H9 (cell line): ENCODE measurements around the gene LAMTOR5. TPM values are rescaled to one million over a fixed set of nuclear protein-coding genes. Genes with fewer than 3 reads are reported as not detected.

ENCODE experiments used
- DNase-seq: peaks from one replicate; pipeline ENCODE4 v3.0.0-alpha.2; 2017
- H2AFZ ChIP-seq: one replicate; pipeline ENCODE4 v1.6.1; 2013; ENCODE audit warnings: mild to moderate bottlenecking, low read length, control low read depth, moderate library complexity
- H2AK5ac ChIP-seq: 2 replicates; pipeline ENCODE4 v1.6.1; 2013; ENCODE audit warnings: low read length, control low read depth, mixed read lengths; ENCODE audit not compliant: insufficient read length
- H2BK120ac ChIP-seq: one replicate; pipeline ENCODE4 v1.6.1; 2013; ENCODE audit warnings: low read depth, mild to moderate bottlenecking, low read length, control low read depth, inconsistent platforms; ENCODE audit not compliant: poor library complexity, severe bottlenecking
- H2BK12ac ChIP-seq: 2 replicates; pipeline ENCODE4 v1.6.1; 2013; ENCODE audit warnings: low read length, control low read depth, mixed read lengths, low read depth; ENCODE audit not compliant: insufficient read length
- H2BK15ac ChIP-seq: 2 replicates; pipeline ENCODE4 v1.6.1; 2013; ENCODE audit warnings: low read depth, low read length, control low read depth
- H2BK20ac ChIP-seq: one replicate; pipeline ENCODE4 v1.6.1; 2013; ENCODE audit warnings: low read depth, mild to moderate bottlenecking, low read length, control low read depth, inconsistent platforms; ENCODE audit not compliant: poor library complexity, severe bottlenecking
- H2BK5ac ChIP-seq: 2 replicates; pipeline ENCODE4 v1.6.1; 2013; ENCODE audit warnings: low read length, control low read depth, mixed read lengths; ENCODE audit not compliant: insufficient read length
- H3K14ac ChIP-seq: 2 replicates; pipeline ENCODE4 v1.6.1; 2013; ENCODE audit warnings: low read length, control low read depth; ENCODE audit not compliant: insufficient read depth
- H3K18ac ChIP-seq: 2 replicates; pipeline ENCODE4 v1.6.1; 2013; ENCODE audit warnings: low read depth, mild to moderate bottlenecking, mixed read lengths, low read length, control low read depth; ENCODE audit not compliant: insufficient read length
- H3K23ac ChIP-seq: 2 replicates; pipeline ENCODE4 v1.6.1; 2013; ENCODE audit warnings: low read length, control low read depth, mixed read lengths, low read depth; ENCODE audit not compliant: insufficient read length
- H3K23me2 ChIP-seq: 2 replicates; pipeline ENCODE4 v1.6.1; 2013; ENCODE audit warnings: low read depth, mild to moderate bottlenecking, mixed read lengths, low read length, control low read depth; ENCODE audit not compliant: insufficient read length, poor library complexity, severe bottlenecking
- H3K27ac ChIP-seq: 2 replicates; pipeline ENCODE4 v1.5.1; 2013; ENCODE audit warnings: low read length, control low read depth, mixed read lengths, low read depth; ENCODE audit not compliant: insufficient read length
- H3K27me3 ChIP-seq: 2 replicates; pipeline ENCODE4 v1.6.1; 2013; ENCODE audit warnings: low read length, control low read depth, inconsistent platforms; ENCODE audit not compliant: insufficient read depth
- H3K4ac ChIP-seq: 2 replicates; pipeline ENCODE4 v1.6.1; 2013; ENCODE audit warnings: low read depth, mild to moderate bottlenecking, control low read depth, inconsistent platforms, low read length, moderate library complexity
- H3K4me1 ChIP-seq: 2 replicates; pipeline ENCODE4 v1.6.1; 2013; ENCODE audit warnings: low read length, control low read depth, inconsistent platforms; ENCODE audit not compliant: insufficient read depth
- H3K4me2 ChIP-seq: 2 replicates; pipeline ENCODE4 v1.6.1; 2013; ENCODE audit warnings: low read length, control low read depth, mixed read lengths; ENCODE audit not compliant: insufficient read length, insufficient read depth
- H3K56ac ChIP-seq: 2 replicates; pipeline ENCODE4 v1.6.1; 2013; ENCODE audit warnings: low read depth, mild to moderate bottlenecking, mixed read lengths, low read length, control low read depth; ENCODE audit not compliant: insufficient read length
- H3K79me1 ChIP-seq: 2 replicates; pipeline ENCODE4 v1.6.1; 2013; ENCODE audit warnings: low read depth, mild to moderate bottlenecking, moderate library complexity, low read length, control low read depth, inconsistent platforms; ENCODE audit not compliant: insufficient read depth, poor library complexity, severe bottlenecking
- H3K79me2 ChIP-seq: 2 replicates; pipeline ENCODE4 v1.6.1; 2013; ENCODE audit warnings: low read length, control low read depth, inconsistent platforms; ENCODE audit not compliant: insufficient read depth
- H3K9ac ChIP-seq: 2 replicates; pipeline ENCODE4 v1.6.1; 2013; ENCODE audit warnings: low read length, control low read depth, mixed read lengths; ENCODE audit not compliant: insufficient read length; ENCODE audit errors: extremely low read depth
- H3K9me3 ChIP-seq: one replicate; pipeline ENCODE4 v1.6.1; 2013; ENCODE audit warnings: low read depth, low read length, inconsistent platforms; ENCODE audit not compliant: control insufficient read depth
- H3T11ph ChIP-seq: one replicate; pipeline ENCODE4 v1.6.1; 2013; ENCODE audit warnings: mild to moderate bottlenecking, low read length, control low read depth, inconsistent platforms
- H4K20me1 ChIP-seq: one replicate; pipeline ENCODE4 v1.6.1; 2013; ENCODE audit not compliant: control insufficient read depth, insufficient read length, insufficient read depth
- H4K5ac ChIP-seq: 2 replicates; pipeline ENCODE4 v1.6.1; 2013; ENCODE audit warnings: low read depth, mild to moderate bottlenecking, mixed read lengths, low read length, control low read depth; ENCODE audit not compliant: insufficient read length
- H4K8ac ChIP-seq: replicated peaks from 2 replicates; pipeline ENCODE4 v1.6.1; 2013; ENCODE audit warnings: low read length, control low read depth, mixed read lengths, low read depth; ENCODE audit not compliant: insufficient read length
- H4K91ac ChIP-seq: 2 replicates; pipeline ENCODE4 v1.6.1; 2013; ENCODE audit warnings: low read depth, mild to moderate bottlenecking, moderate library complexity, mixed read lengths, low read length, control low read depth; ENCODE audit not compliant: insufficient read length
- H3K27ac Mint-ChIP-seq, 3 experiments: 2 replicates in 2 of 3; 3 replicates in 1 of 3; pipeline ENCODE4 v1.8.0; 2020 to 2021; ENCODE audit warnings: mixed read lengths in 3 of 3, mild to moderate bottlenecking in 1 of 3, moderate library complexity in 1 of 3
- H3K27me3 Mint-ChIP-seq: 2 replicates; pipeline ENCODE4 v1.8.0; 2021; ENCODE audit warnings: low read depth, mild to moderate bottlenecking, moderate library complexity, mixed read lengths
- H3K36me3 Mint-ChIP-seq, 3 experiments: 2 replicates in 2 of 3; 3 replicates in 1 of 3; pipeline ENCODE4 v1.8.0; 2020 to 2021; ENCODE audit warnings: low read depth in 3 of 3, mixed read lengths in 3 of 3; ENCODE audit not compliant: insufficient read depth in 1 of 3
- H3K4me1 Mint-ChIP-seq, 2 experiments: 2 replicates each; pipeline ENCODE4 v1.8.0; 2020; ENCODE audit warnings: mixed read lengths in 2 of 2
- H3K4me3 Mint-ChIP-seq, 2 experiments: 2 replicates in 1 of 2; 3 replicates in 1 of 2; pipeline ENCODE4 v1.8.0; 2020 to 2021; ENCODE audit warnings: mild to moderate bottlenecking in 2 of 2, mixed read lengths in 2 of 2, moderate library complexity in 1 of 2
- H3K9me3 Mint-ChIP-seq, 2 experiments: 2 replicates in 1 of 2; 3 replicates in 1 of 2; pipeline ENCODE4 v1.8.0; 2020; ENCODE audit warnings: mild to moderate bottlenecking in 2 of 2, mixed read lengths in 2 of 2, moderate library complexity in 1 of 2
- WGBS: extraction: QIAGEN DNeasy Blood & Tissue Kit; methylation state at CpG from one replicate; pipeline ENCODE4 v1.1.7; 2013; ENCODE audit warnings: missing lambda C conversion rate, low lambda C conversion rate, mixed read lengths; ENCODE audit not compliant: insufficient read length; ENCODE audit errors: extremely low coverage; 5-methylcytosine and 5-hydroxymethylcytosine counted together
- total RNA-seq: library from RNA; stranded (reverse); gene quantifications from 2 replicates; pipeline ENCODE4 v1.2.1, GENCODE V29; 2021
- TF ChIP-seq, protein P1 (sequence below): fragments of 200-600 bp; sonication (generic); conservative IDR thresholded peaks from 3 replicates; pipeline ENCODE4 v1.8.0; 2021; ENCODE audit warnings: antibody characterized with exemption, mild to moderate bottlenecking

LAMTOR5 gene
- total RNA-seq, 1 experiment from 2014 or later, result 108 TPM

DNA sequence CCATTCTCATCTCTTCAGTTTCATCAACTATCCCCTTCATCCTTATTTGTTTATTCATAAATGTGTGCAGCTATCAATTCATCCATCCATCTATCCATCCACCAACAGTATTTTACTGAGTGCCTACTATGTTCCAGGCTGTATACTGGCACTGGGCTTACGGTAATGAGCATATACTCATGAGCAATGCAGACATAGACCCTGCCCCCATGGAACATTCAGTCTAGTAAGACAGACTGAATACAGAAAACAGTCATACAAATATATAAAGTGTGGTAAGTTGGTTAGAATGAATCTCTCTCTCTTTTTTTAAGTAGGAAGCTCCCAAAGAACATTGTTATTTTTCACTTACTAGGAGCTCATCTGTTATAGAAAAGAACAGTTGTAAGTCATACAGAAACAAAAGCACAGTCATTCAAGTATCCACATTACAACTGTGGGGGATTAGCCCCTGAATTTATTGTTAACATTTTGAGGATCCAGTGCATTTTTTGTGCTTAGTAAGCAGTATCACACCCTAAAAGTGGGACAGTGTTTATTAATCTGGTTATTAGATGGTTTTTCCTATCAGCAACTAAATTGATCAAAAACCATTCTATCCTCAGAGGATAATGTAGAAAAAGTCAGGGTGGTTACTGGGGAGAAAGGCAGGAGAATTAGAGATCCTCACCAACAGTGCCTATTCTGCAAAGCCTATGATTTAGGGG lies 20.3 kb downstream of the LAMTOR5 start:
- Histone ChIP-seq H3K56ac (no peak overlapping the region), H4K8ac (no peak overlapping the region), H3K18ac (no peak overlapping the region), H3K79me2 (no peaks in the 10 kb centered on the region), H3K4me1 (no peaks in the 10 kb centered on the region), H3T11ph (no peak overlapping the region), H2AK5ac (no peak overlapping the region), H3K23ac (no peak overlapping the region), H2AFZ (no peak overlapping the region), H3K4me2 (no peak overlapping the region), H3K9me3 (no peaks in the 10 kb centered on the region), H3K9ac (no peak overlapping the region), H3K4ac (no peak overlapping the region), H2BK15ac (no peak overlapping the region), H2BK20ac (no peak overlapping the region), H3K27ac (no peak overlapping the region), H4K5ac (no peak overlapping the region), H2BK12ac (no peak overlapping the region), H3K14ac (no peak overlapping the region), H3K23me2 (no peaks in the 10 kb centered on the region), H3K27me3 (no peaks in the 10 kb centered on the region), H3K79me1 (no peaks in the 10 kb centered on the region), H2BK5ac (no peak overlapping the region), H4K91ac (no peak overlapping the region), H4K20me1 (no peaks in the 10 kb centered on the region), H2BK120ac (no peak overlapping the region)
- DNase-seq, result no peak
- H3K9me3 Mint-ChIP-seq, result no peaks in the 10 kb centered on the region
- WGBS, result no CpG with 5 or more reads among the region's 1 CpG
- TF ChIP-seq, protein P1, sequence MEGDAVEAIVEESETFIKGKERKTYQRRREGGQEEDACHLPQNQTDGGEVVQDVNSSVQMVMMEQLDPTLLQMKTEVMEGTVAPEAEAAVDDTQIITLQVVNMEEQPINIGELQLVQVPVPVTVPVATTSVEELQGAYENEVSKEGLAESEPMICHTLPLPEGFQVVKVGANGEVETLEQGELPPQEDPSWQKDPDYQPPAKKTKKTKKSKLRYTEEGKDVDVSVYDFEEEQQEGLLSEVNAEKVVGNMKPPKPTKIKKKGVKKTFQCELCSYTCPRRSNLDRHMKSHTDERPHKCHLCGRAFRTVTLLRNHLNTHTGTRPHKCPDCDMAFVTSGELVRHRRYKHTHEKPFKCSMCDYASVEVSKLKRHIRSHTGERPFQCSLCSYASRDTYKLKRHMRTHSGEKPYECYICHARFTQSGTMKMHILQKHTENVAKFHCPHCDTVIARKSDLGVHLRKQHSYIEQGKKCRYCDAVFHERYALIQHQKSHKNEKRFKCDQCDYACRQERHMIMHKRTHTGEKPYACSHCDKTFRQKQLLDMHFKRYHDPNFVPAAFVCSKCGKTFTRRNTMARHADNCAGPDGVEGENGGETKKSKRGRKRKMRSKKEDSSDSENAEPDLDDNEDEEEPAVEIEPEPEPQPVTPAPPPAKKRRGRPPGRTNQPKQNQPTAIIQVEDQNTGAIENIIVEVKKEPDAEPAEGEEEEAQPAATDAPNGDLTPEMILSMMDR, result no peak
- H3K27me3 Mint-ChIP-seq, result no peaks in the 10 kb centered on the region
- H3K4me1 Mint-ChIP-seq, result peaks cover 16 to 21% of the 10 kb centered on the region in 2 experiments
- H3K27ac Mint-ChIP-seq, result no peak overlapping the region
- no peak overlapping the region for H3K4me3 Mint-ChIP-seq
- no peaks in the 10 kb centered on the region; a peak in 1 of 7 replicates for H3K36me3 Mint-ChIP-seq
